Measurements from ENCODE around the gene CKAP2L. TPM values are rescaled to one million over a fixed set of nuclear protein-coding genes. Genes with fewer than 3 reads are reported as not detected.

CKAP2L gene
- total and polyA plus RNA-seq, 10 of the 15 experiments (the other 5 are each of a cell fraction or from before 2014, with no cell fraction given), result 10.5 to 37.4 (median 20.2) TPM

- TF ChIP-seq HSF1 (IDR thresholded peaks at IDR 0.05; ENCODE audit: low read depth, low read length), result no peak
These were observed 8.6 kb upstream of the CKAP2L start (continued) for GRCh38 chr2:112772911-112773475.

- BruUV-seq (replicated peaks), result no TSS peak
- no peaks in the 10 kb centered on the region for H3K79me2 ChIP-seq (ENCODE audit: control insufficient read depth, insufficient read depth, low read length)
- H3K27me3 ChIP-seq (replicated peaks in 1 of 2; ENCODE audit: control insufficient read depth in 2 of 2, insufficient read depth in 2 of 2, low read length in 1 of 2), result no peaks in the 10 kb centered on the region
- in situ Hi-C loops (cut with MboI) (no loop called here), intact Hi-C loops (cut with micrococcal nuclease; ENCODE audit: unreplicated experiment) (no loop called here)
- no peaks in the 10 kb centered on the region for H3K4me1 ChIP-seq (ENCODE audit: control insufficient read depth, insufficient read depth, low read length)
- RAD21 ChIA-PET (ENCODE audit: unreplicated experiment), result interaction anchor here (0.8 to 1.6 kb wide), 6 partner anchors 10 to 40 kb away, joined by 3 to 6 read pairs (median 4); no protein-coding TSS in a partner anchor
- POLR2A ChIA-PET, result interaction anchor here (1.0 kb wide), 1 partner anchor 10 kb away, joined by 3 read pairs; no protein-coding TSS in a partner anchor
- no peaks in the 10 kb centered on the region for H3K36me3 ChIP-seq (ENCODE audit: control insufficient read depth in 2 of 2, insufficient read depth in 2 of 2, low read length in 1 of 2)
- no peak overlapping the region for H3K4me2 ChIP-seq (ENCODE audit: control insufficient read depth, insufficient read depth)
- ATAC-seq, result no peak
- H3K9me3 ChIP-seq (replicated peaks; ENCODE audit: control insufficient read depth, insufficient read depth, low read length), result peaks cover 5% of the 10 kb centered on the region; the same call in 1 of the 3 replicates
- no peak overlapping the region for H2AFZ ChIP-seq (ENCODE audit: control insufficient read depth, low read depth, low read length)
- SMC1A ChIA-PET (ENCODE audit: uncharacterized antibody, unreplicated experiment), result interaction anchor here (0.6 to 4.5 kb wide), 5 partner anchors 10 to 42 kb away, joined by 3 to 26 read pairs (median 4); no protein-coding TSS in a partner anchor
- TF ChIP-seq POLR2AphosphoS5 (IDR thresholded peaks at IDR 0.05; ENCODE audit: low read length), result no peak
- TF ChIP-seq EED (IDR thresholded peaks at IDR 0.05; ENCODE audit: low read depth), result no peak
- no peak for TF ChIP-seq JUND (IDR thresholded peaks at IDR 0.05; ENCODE audit: low read depth, low read length)
- TF ChIP-seq SMC3 (IDR thresholded peaks at IDR 0.05; ENCODE audit: borderline replicate concordance, low read length), result no peak
- no peak for TF ChIP-seq CTCF (IDR thresholded peaks at IDR 0.05 in 2 of 3, conservative IDR thresholded peaks at IDR 0.05 in 1 of 3; ENCODE audit: control insufficient read depth in 2 of 3, extremely low read depth in 1 of 3, insufficient read depth in 1 of 3, low read depth in 3 of 3, low read length in 3 of 3)
- TF ChIP-seq IRF3 (IDR thresholded peaks at IDR 0.05), result no peak
- no peak for TF ChIP-seq PAX5 (IDR thresholded peaks at IDR 0.05; ENCODE audit: borderline replicate concordance, low read depth, low read length)
- TF ChIP-seq SPI1 (IDR thresholded peaks at IDR 0.05; ENCODE audit: borderline replicate concordance, insufficient read depth, low read depth, low read length), result peak; percentile 79; the same call in 1 of the 2 replicates
- no peak for TF ChIP-seq SUPT20H (IDR thresholded peaks at IDR 0.05; ENCODE audit: borderline replicate concordance, control insufficient read depth, low read depth, low read length)
- no peak for TF ChIP-seq RCOR1 (conservative IDR thresholded peaks at IDR 0.05; ENCODE audit: low read depth, low read length)
- peak; percentile 51 for TF ChIP-seq NFIC (IDR thresholded peaks at IDR 0.05; ENCODE audit: low read depth, low read length)
- peak; percentile 76 for TF ChIP-seq RUNX3 (IDR thresholded peaks at IDR 0.05; ENCODE audit: low read length)
- TF ChIP-seq BACH1 (IDR thresholded peaks at IDR 0.05; ENCODE audit: borderline replicate concordance), result no peak
- TF ChIP-seq NBN (IDR thresholded peaks at IDR 0.05), result no peak
- WGBS (ENCODE audit: insufficient coverage, insufficient replicate concordance, low lambda C conversion rate, missing lambda C conversion rate), result 48% methylated on average over 4 of the region's 4 CpGs
- H3K4me3 ChIP-seq, result no peak overlapping the region
- CTCF ChIA-PET, result interaction anchor here (2.0 to 3.0 kb wide), 3 partner anchors 9 to 113 kb away, joined by 6 to 17 read pairs (median 7); no protein-coding TSS in a partner anchor
- H3K27ac ChIP-seq (ENCODE audit: control insufficient read depth, insufficient read depth), result no peak overlapping the region
- no peak for FAIRE-seq
- no peaks in the 10 kb centered on the region for H4K20me1 ChIP-seq (ENCODE audit: control insufficient read depth, insufficient read depth)
- no peak overlapping the region for H3K9ac ChIP-seq (ENCODE audit: control insufficient read depth, insufficient read depth, low read length)
- no peak for DNase-seq (ENCODE audit: low read depth, low spot score)
These were observed 7.9 kb upstream of the CKAP2L start for GRCh38 chr2:112772322-112772721.
